Erythroblast (primary cell): ENCODE measurements around the gene MEGF8.

ENCODE experiments used
- GATA1 ChIP-seq: IDR thresholded peaks from 2 replicates; pipeline ENCODE4 v1.6.1; 2011; ENCODE audit warnings: low read depth, mild to moderate bottlenecking, control low read depth, low read length, moderate library complexity
- POLR2A ChIP-seq: IDR thresholded peaks from 2 replicates; pipeline ENCODE4 v1.6.1; 2011; ENCODE audit warnings: mild to moderate bottlenecking, low read length

DNA sequence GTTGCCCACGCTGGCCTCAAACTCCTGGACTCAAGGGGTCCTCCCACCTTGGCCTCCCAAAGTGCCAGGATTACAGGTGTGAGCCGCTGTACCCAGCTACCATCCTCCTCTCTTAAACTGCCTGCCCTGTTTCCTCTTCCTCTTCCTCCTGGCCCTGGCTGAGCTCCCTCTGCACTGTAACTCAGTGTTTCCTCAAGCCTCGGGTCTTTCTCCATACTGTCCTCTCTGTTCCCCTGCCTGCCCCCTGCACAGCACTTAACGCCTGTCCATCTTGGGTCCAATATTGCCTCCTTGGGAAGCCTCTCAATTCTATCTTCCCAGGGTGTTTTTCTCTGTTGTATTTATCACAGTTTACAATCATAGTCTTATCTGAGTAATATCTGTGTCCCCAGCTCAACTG is 95.7 kb downstream of the MEGF8 start:
- TF ChIP-seq POLR2A, result no peak
- TF ChIP-seq GATA1, result no peak
